Brain microvascular endothelial cell (primary cell): Measurements from ENCODE around the gene PHF3.

ENCODE experiments used
- DNase-seq: peaks from one replicate; pipeline ENCODE4 v3.0.0-alpha.2; 2020
- H3K27ac ChIP-seq: fragments of 250-450 bp; sonication (Bioruptor Pico); 2 replicates; pipeline ENCODE4 v1.5.1; 2020; ENCODE audit warnings: mild to moderate bottlenecking, moderate library complexity
- H3K27me3 ChIP-seq: fragments of 250-450 bp; sonication (Bioruptor Pico); replicated peaks from 2 replicates; pipeline ENCODE4 v1.5.1; 2020; ENCODE audit warnings: mild to moderate bottlenecking
- H3K36me3 ChIP-seq: fragments of 250-450 bp; sonication (Bioruptor Pico); replicated peaks from 2 replicates; pipeline ENCODE4 v1.5.1; 2020; ENCODE audit warnings: mild to moderate bottlenecking
- H3K4me3 ChIP-seq: 2 replicates; pipeline ENCODE4 v1.5.1; 2011; ENCODE audit warnings: low read depth, mild to moderate bottlenecking, control low read depth, low read length, moderate library complexity
- CTCF ChIP-seq: IDR thresholded peaks from 2 replicates; pipeline ENCODE4 v1.5.1; 2011; ENCODE audit warnings: low read depth, mild to moderate bottlenecking, moderate library complexity, low read length, control low read depth, inconsistent platforms; ENCODE audit errors: missing control alignments
- in situ Hi-C: cut with HindIII; loops from 2 replicates; pipeline ENCODE4 v1.10.0; 2017; ENCODE audit warnings: low sequenced_read_pairs, low pct_ligation_motif_present

The PHF3 gene

GRCh38 chr6:63640062-63640461 is 4.5 kb downstream of the PHF3 start:
- peak; percentile 42 for DNase-seq
- no peak overlapping the region for H3K4me3 ChIP-seq

GRCh38 chr6:63643862-63644261 is 8.3 kb downstream of the PHF3 start:
- in situ Hi-C loops = no loop called here
- peak; percentile 15 for DNase-seq

More at GRCh38 chr6:63640062-63640461, 4.5 kb downstream of the PHF3 start:
- H3K27me3 ChIP-seq = no peaks in the 10 kb centered on the region
- TF ChIP-seq CTCF = no peak
- H3K27ac ChIP-seq = no peak overlapping the region
- in situ Hi-C loops = no loop called here
- no peaks in the 10 kb centered on the region for H3K36me3 ChIP-seq

GRCh38 chr6:63644668-63645326 is 9.2 kb downstream of the PHF3 start:
- Histone ChIP-seq H3K27me3 (no peaks in the 10 kb centered on the region), H3K4me3 (no peak overlapping the region), H3K27ac (no peak overlapping the region), H3K36me3 (no peaks in the 10 kb centered on the region)
- TF ChIP-seq CTCF = no peak
- no peak for DNase-seq
- in situ Hi-C loops = no loop called here

More at GRCh38 chr6:63643862-63644261, 8.3 kb downstream of the PHF3 start:
- Histone ChIP-seq H3K4me3 (no peak overlapping the region), H3K27me3 (no peaks in the 10 kb centered on the region), H3K36me3 (no peaks in the 10 kb centered on the region), H3K27ac (no peak overlapping the region)
- TF ChIP-seq CTCF = no peak

- Histone ChIP-seq H3K27ac (no peak overlapping the region), H3K27me3 (no peaks in the 10 kb centered on the region), H3K4me3 (no peak overlapping the region), H3K36me3 (no peaks in the 10 kb centered on the region)
- no peak for TF ChIP-seq CTCF
- DNase-seq = no peak
- in situ Hi-C loops = no loop called here
Observed at GRCh38 chr6:63649269-63649668, 13.7 kb downstream of the PHF3 start.

GRCh38 chr6:63649847-63650265 is 14.3 kb downstream of the PHF3 start:
- Histone ChIP-seq H3K27me3 (no peaks in the 10 kb centered on the region), H3K27ac (no peak overlapping the region), H3K36me3 (no peaks in the 10 kb centered on the region), H3K4me3 (no peak overlapping the region)
- no peak for DNase-seq
- no peak for TF ChIP-seq CTCF
- in situ Hi-C loops = no loop called here

GRCh38 chr6:63652980-63653379 is 17.4 kb downstream of the PHF3 start:
- H3K36me3 ChIP-seq = no peaks in the 10 kb centered on the region
- no peak overlapping the region for H3K4me3 ChIP-seq
- TF ChIP-seq CTCF = no peak
- no peaks in the 10 kb centered on the region for H3K27me3 ChIP-seq
- H3K27ac ChIP-seq = no peak overlapping the region
- in situ Hi-C loops = no loop called here
- DNase-seq = no peak
